ENCODE data around the gene TTC9.

DNA sequence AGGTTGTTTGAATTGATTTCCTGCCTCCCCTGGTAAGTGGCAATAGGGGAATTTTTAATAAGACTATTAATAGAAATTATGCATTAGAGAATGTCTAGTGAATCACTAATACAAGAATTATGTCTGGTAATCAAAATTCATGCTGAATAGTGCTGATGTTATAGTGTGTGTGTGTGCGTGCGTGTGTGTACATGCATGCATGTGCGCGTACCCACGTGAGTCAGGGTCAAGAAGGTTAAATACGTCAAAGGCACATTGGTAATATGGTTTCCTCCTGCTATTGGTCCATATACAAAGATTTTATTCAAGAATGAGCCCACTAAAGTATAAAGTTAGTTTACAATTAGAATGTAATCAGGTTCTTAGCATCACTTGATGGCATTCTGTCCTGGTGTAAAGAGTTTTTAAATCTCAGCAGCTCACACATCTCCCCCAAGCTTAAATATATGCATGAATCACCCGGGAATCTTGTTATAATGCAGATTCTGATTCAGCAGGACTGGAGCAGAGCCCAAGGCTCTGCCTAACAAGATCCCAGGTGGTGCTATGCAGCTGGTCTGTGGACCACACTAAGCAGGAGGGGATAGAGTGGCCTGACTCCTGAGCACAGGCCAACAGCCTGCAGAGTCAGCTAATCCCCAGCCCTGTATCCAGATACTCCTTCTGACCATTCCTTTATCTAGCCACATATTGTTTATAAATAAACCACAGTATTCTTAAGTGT lies 43.9 kb downstream of the TTC9 start:
- TF ChIP-seq, protein P1, sequence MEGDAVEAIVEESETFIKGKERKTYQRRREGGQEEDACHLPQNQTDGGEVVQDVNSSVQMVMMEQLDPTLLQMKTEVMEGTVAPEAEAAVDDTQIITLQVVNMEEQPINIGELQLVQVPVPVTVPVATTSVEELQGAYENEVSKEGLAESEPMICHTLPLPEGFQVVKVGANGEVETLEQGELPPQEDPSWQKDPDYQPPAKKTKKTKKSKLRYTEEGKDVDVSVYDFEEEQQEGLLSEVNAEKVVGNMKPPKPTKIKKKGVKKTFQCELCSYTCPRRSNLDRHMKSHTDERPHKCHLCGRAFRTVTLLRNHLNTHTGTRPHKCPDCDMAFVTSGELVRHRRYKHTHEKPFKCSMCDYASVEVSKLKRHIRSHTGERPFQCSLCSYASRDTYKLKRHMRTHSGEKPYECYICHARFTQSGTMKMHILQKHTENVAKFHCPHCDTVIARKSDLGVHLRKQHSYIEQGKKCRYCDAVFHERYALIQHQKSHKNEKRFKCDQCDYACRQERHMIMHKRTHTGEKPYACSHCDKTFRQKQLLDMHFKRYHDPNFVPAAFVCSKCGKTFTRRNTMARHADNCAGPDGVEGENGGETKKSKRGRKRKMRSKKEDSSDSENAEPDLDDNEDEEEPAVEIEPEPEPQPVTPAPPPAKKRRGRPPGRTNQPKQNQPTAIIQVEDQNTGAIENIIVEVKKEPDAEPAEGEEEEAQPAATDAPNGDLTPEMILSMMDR (IDR thresholded peaks at IDR 0.05; ENCODE audit: borderline replicate concordance, extremely low read depth, low read length, poor library complexity, severe bottlenecking): no peak
- TF ChIP-seq EZH2 (IDR thresholded peaks at IDR 0.05; ENCODE audit: borderline replicate concordance, low read depth, low read length, severe bottlenecking): no peak
